MM.1S (cell line): ENCODE results near the gene KCNIP1.

Experiments
- DNase-seq: peaks from one replicate; pipeline ENCODE4 v3.0.0-alpha.2; 2015
- H2AFZ ChIP-seq: fragments of 300-600 bp; sonication (generic); 2 replicates; pipeline ENCODE4 v1.6.0; 2016; ENCODE audit warnings: antibody characterized with exemption, low read length
- H3F3A ChIP-seq: fragments of 300-600 bp; sonication (generic); 2 replicates; pipeline ENCODE4 v1.6.1; 2016; ENCODE audit warnings: mild to moderate bottlenecking, antibody characterized with exemption, low read length, moderate library complexity, mixed read lengths; ENCODE audit not compliant: insufficient read depth
- H3K27ac ChIP-seq: fragments of 300-600 bp; sonication (generic); 2 replicates; pipeline ENCODE4 v1.5.1; 2016; ENCODE audit warnings: mild to moderate bottlenecking, low read length
- H3K27me3 ChIP-seq: fragments of 300-600 bp; sonication (generic); replicated peaks from 2 replicates; pipeline ENCODE4 v1.6.0; 2016; ENCODE audit warnings: low read length; ENCODE audit not compliant: insufficient read depth
- H3K36me3 ChIP-seq: fragments of 300-600 bp; sonication (generic); replicated peaks from 2 replicates; pipeline ENCODE4 v1.6.1; 2016; ENCODE audit warnings: mild to moderate bottlenecking, low read length, mixed read lengths; ENCODE audit not compliant: insufficient read depth
- H3K4me1 ChIP-seq: fragments of 300-600 bp; sonication (generic); 2 replicates; pipeline ENCODE4 v1.6.1; 2016; ENCODE audit warnings: low read length, mixed read lengths
- H3K4me2 ChIP-seq: fragments of 300-600 bp; sonication (generic); 2 replicates; pipeline ENCODE4 v1.6.0; 2016; ENCODE audit warnings: low read depth, low read length
- H3K4me3 ChIP-seq: fragments of 300-600 bp; sonication (generic); 2 replicates; pipeline ENCODE4 v1.5.1; 2016; ENCODE audit warnings: low read length, mixed read lengths
- H3K79me2 ChIP-seq: fragments of 300-600 bp; sonication (generic); 2 replicates; pipeline ENCODE4 v1.6.1; 2016; ENCODE audit warnings: mixed run types, low read length, mixed read lengths
- H3K9ac ChIP-seq: fragments of 300-600 bp; sonication (generic); 2 replicates; pipeline ENCODE4 v1.6.1; 2016; ENCODE audit warnings: low read length, mixed read lengths
- H3K9me2 ChIP-seq: fragments of 300-600 bp; sonication (generic); replicated peaks from 2 replicates; pipeline ENCODE4 v1.6.1; 2016; ENCODE audit warnings: mild to moderate bottlenecking, low read length, mixed read lengths; ENCODE audit not compliant: insufficient read depth
- H3K9me3 ChIP-seq: fragments of 300-600 bp; sonication (generic); replicated peaks from 2 replicates; pipeline ENCODE4 v1.6.1; 2016; ENCODE audit warnings: mild to moderate bottlenecking, low read length, mixed read lengths; ENCODE audit not compliant: insufficient read depth
- H4K20me1 ChIP-seq: fragments of 300-600 bp; sonication (generic); 2 replicates; pipeline ENCODE4 v1.6.1; 2016; ENCODE audit warnings: mild to moderate bottlenecking, low read length, moderate library complexity, mixed read lengths; ENCODE audit not compliant: insufficient read depth
- CTCF ChIP-seq: fragments of 300-600 bp; sonication (generic); IDR thresholded peaks from 2 replicates; pipeline ENCODE4 v1.5.1; 2016; ENCODE audit warnings: antibody characterized with exemption, low read length, mixed read lengths
- EZH2 ChIP-seq: fragments of 300-600 bp; sonication (generic); optimal IDR thresholded peaks from 2 replicates; pipeline ENCODE3; 2017; ENCODE audit warnings: low read depth, mild to moderate bottlenecking, antibody characterized with exemption, low read length, mixed read lengths
- EZH2phosphoT487 ChIP-seq: fragments of 300-600 bp; sonication (generic); IDR thresholded peaks from 2 replicates; pipeline ENCODE4 v1.6.1; 2018; ENCODE audit warnings: antibody characterized with exemption, low read length

KCNIP1 gene

GRCh38 chr5:170522211-170523141 lies 18.7 kb downstream of the KCNIP1 start:
- H3K9me2 ChIP-seq: no peaks in the 10 kb centered on the region
- no peak for DNase-seq
- H3K4me3 ChIP-seq: no peak overlapping the region
- H3K79me2 ChIP-seq: no peaks in the 10 kb centered on the region
- H3K36me3 ChIP-seq: no peaks in the 10 kb centered on the region
- no peaks in the 10 kb centered on the region for H3F3A ChIP-seq
- no peak overlapping the region for H3K9ac ChIP-seq
- TF ChIP-seq EZH2: no peak
- H3K9me3 ChIP-seq: no peaks in the 10 kb centered on the region
- no peak overlapping the region for H3K27ac ChIP-seq
- H2AFZ ChIP-seq: no peak overlapping the region
- no peaks in the 10 kb centered on the region for H3K27me3 ChIP-seq
- no peaks in the 10 kb centered on the region for H3K4me1 ChIP-seq
- H3K4me2 ChIP-seq: no peak overlapping the region
- no peaks in the 10 kb centered on the region for H4K20me1 ChIP-seq

DNA sequence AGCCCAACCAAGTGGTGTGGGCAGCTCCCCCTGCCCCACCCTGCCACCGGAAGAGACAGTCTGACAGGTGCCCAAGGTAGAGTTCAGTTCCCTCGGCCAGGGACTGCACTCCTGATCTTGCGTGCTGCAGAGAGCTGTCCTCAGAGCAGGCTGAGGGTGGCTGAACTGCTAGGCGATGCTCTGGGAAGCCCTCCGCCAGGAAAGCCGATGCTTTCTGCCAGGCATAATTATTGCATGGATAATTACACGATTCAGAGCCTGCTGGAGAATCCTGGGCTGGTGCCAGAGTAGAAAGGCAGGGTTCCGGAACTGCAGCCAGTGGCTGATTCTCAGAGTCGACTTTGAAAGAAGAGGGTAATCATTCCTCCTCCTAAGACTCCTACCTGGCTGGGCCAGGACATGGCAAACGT lies 19.3 kb downstream of the KCNIP1 start:
- Histone ChIP-seq H3K4me1 (no peaks in the 10 kb centered on the region), H2AFZ (no peak overlapping the region), H3K27me3 (no peaks in the 10 kb centered on the region), H4K20me1 (no peaks in the 10 kb centered on the region), H3K9me3 (no peaks in the 10 kb centered on the region), H3K9ac (no peak overlapping the region), H3K27ac (no peak overlapping the region), H3K9me2 (no peaks in the 10 kb centered on the region), H3K36me3 (no peaks in the 10 kb centered on the region), H3K4me2 (no peak overlapping the region), H3F3A (no peaks in the 10 kb centered on the region), H3K79me2 (no peaks in the 10 kb centered on the region), H3K4me3 (no peak overlapping the region)
- no peak for DNase-seq
- TF ChIP-seq CTCF: no peak
- no peak for TF ChIP-seq EZH2phosphoT487
- TF ChIP-seq EZH2: no peak

- Histone ChIP-seq H3K36me3 (no peaks in the 10 kb centered on the region), H3K4me2 (no peak overlapping the region), H4K20me1 (no peaks in the 10 kb centered on the region), H3K9me3 (no peaks in the 10 kb centered on the region), H3K4me3 (no peak overlapping the region), H3K27ac (no peak overlapping the region), H3K9me2 (no peaks in the 10 kb centered on the region), H2AFZ (no peak overlapping the region), H3K4me1 (no peaks in the 10 kb centered on the region), H3K9ac (no peak overlapping the region), H3F3A (no peaks in the 10 kb centered on the region), H3K27me3 (no peaks in the 10 kb centered on the region), H3K79me2 (no peaks in the 10 kb centered on the region)
- no peak for DNase-seq
- TF ChIP-seq CTCF (no peak), EZH2phosphoT487 (no peak), EZH2 (no peak)
These were observed 20.0 kb downstream of the KCNIP1 start for GRCh38 chr5:170523830-170524229.

DNA sequence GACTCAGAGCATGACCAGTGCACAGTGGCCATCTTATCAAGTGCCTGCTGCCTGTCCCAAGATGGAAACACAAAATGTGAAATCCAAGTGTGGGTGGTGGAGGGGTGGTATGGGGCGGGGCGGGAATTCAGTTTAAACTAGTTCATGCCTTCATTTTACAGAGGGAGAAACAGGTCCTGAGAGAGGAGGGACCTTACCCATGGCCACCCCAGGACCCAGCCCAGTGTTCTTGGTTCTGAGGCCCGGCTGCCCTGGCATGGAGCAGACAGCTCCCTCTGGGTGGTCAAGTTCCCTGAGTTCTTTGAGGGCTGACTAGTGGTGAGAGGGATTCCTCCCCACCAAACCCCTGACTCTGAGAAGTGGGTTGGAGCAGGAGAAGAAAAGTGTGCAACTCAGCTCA lies 20.8 kb downstream of the KCNIP1 start:
- Histone ChIP-seq H3K4me3 (no peak overlapping the region), H3K4me2 (no peak overlapping the region), H3K9me2 (no peaks in the 10 kb centered on the region), H3F3A (no peaks in the 10 kb centered on the region), H3K27ac (no peak overlapping the region), H3K36me3 (no peaks in the 10 kb centered on the region), H3K9me3 (no peaks in the 10 kb centered on the region), H4K20me1 (no peaks in the 10 kb centered on the region), H2AFZ (no peak overlapping the region), H3K9ac (no peak overlapping the region), H3K27me3 (no peaks in the 10 kb centered on the region), H3K4me1 (no peaks in the 10 kb centered on the region), H3K79me2 (no peaks in the 10 kb centered on the region)
- no peak for DNase-seq
- TF ChIP-seq EZH2: no peak
- TF ChIP-seq EZH2phosphoT487: no peak
- no peak for TF ChIP-seq CTCF
